ENCODE data around the gene GAST.

Gene GAST

DNA sequence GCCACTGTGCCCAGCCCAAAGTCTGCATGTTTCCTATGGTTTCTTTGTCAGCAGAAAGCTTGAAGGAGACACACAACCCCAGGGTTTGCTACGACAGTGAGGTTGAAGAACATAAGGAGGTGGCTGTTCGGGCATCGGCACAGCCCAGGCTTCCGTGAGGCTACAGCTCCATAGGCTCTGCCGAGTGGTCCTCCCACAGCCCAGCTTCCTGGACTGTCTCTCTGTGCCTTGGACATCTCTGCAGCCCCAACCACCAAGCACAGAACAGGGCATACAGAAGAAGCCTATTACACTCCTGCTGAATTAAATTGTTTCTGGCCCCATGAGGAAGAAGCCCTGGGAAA is 25.5 kb downstream of the GAST start:
- DNase-seq (ENCODE audit: low read depth, low spot score), result no peak
- H3K27ac ChIP-seq, result no peak overlapping the region

DNA sequence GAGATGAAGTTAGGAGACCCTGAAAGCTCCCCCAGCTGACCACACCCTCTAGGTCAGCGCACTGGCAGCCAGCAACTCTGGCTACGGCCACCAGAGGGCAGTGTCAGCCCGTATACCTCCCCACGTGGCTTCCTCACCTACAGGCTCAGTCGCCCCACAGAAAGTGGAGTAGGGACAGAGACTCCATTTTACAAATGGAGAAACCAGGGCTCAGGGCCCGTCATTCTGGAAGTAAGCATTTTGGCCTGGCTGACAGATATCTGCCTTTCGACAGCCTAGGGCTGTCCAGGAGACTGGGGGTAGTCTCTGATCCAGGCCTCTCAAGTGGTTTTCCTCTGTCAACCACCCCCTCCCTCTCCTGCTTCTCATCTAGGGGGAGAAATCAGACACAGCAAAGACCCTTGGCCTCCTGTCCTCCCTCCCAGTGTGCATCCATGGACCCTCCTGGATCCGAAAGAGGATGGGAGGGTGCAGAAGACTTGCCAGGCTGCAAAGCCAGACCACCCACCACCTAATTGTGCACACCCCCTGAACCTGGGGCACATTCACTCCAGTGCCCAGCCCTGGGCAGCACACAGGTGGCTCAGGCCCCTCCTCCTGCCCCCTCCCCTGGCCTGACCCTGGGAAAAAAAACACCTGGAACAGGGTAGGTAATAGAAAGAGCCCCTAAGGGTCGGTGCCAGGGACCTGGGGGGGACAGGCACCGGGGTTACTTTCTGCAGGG is 26.1 kb downstream of the GAST start:
- peak overlapping the region; percentile 94 for H3K27ac ChIP-seq
- no peak for DNase-seq (ENCODE audit: low read depth, low spot score)

DNA sequence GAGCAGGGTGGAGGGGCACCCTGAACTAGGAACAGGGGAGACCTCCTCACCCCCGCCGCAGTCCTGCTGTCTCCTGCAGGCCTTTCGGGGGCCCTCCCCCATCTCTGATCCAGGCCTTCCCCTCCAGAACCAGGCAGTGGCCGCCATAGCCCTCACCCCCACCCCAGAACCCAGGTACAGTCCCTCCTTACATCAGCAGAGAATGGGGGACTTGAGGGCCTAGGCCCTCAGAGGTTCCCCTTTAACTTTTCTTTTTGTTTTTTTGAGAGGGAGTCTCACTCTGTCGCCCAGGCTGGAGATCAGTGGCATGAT is 26.6 kb downstream of the GAST start:
- no peak for DNase-seq (ENCODE audit: low read depth, low spot score)
- H3K27ac ChIP-seq, result peak overlapping the region; percentile 94

DNA sequence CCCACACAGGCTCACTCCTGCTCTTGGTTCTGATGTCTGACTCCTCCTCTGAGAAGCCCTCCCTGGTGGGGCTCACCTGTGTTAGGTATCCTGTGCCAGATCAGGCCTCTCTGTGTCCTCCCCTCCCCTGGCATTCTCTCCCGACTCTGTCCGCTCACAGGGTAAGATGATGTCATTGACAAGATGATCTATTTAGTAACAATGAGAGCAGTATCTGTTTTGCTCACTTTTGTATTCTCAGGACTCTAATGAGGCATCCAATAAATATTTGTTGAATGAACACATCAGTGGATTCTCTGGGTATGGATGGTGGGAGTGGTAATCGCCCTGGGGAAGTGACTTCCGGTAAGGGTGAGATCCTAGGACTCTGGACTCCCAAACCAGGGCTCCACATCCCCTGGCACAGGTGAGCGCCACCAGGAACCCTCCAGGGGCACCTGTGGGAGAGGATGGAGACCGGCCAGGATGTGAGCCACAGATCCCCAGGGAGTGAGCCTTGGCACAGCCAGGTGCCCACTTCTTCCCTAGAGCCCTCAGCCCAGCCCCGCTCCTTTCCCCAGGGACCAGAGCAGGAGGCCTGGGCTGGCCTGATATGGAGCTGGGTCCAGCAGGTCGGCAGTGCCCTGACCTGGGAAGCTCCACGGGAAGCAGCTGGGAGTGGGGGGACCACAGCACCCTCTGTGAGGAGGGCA is 27.7 kb downstream of the GAST start:
- peak; percentile 92 for DNase-seq (ENCODE audit: low read depth, low spot score)
- H3K27ac ChIP-seq, result peak overlapping the region; percentile 94

DNA sequence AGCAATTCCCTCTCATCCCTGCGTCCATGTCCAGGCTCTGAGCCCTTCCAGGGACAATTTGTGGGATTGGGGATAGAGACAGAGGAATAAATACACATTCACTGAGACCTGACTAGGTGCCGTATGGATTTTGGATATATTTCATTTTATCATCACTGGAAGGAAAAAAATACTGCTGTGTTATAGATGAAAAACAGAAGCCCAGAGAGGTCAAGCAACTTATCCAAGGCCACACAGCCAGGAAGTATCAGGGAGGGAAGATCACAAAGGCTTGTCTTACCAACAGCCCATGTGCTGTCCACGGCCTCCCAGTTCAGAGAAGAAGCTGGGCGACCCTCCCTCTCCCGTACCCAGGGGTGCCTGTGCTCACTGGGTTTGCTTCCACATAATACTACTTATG is 28.4 kb downstream of the GAST start:
- no peak for DNase-seq (ENCODE audit: low read depth, low spot score)
- H3K27ac ChIP-seq, result peak overlapping the region; percentile 94

DNA sequence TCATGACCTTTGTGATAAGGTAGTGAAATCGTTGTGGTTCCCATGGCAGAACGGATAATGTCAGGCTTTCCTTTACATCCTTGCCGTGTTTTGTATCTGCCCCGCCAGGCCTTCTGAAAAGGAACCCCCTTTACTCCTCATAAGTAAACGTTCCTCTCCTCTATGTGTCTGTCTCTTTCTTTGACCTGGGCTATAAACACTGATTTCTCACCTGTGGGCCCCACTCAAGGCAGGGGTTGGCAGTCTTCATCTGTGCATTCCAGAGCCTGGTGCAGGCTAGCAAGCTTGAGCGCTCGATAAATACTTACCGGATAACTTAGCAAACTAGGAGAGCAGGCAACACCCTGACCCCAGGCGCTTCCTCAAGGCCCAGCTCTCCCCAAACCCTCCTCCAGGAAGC is 29.6 kb downstream of the GAST start:
- DNase-seq (ENCODE audit: low read depth, low spot score), result no peak
- H3K27ac ChIP-seq, result peak overlapping the region; percentile 94

DNA sequence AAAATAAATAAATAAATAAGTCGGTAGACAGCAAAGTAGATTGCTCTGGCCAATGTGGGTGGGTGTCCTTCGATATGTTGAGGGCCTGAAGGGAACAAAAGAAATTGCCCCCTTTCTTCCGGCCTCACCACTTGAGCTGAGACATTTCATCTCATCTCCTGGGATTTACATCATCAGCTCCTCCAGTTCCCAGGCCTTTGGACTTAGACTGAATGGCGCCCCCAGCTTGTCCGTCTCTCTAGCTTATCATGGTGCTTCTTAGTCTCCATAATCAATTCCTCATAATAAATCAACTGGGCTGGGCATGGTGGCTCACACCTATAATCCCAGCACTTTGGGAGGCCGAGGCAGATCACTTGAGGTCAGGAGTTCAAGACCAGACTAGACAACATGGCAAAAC is 36.1 kb downstream of the GAST start:
- DNase-seq (ENCODE audit: low read depth, low spot score), result no peak

DNA sequence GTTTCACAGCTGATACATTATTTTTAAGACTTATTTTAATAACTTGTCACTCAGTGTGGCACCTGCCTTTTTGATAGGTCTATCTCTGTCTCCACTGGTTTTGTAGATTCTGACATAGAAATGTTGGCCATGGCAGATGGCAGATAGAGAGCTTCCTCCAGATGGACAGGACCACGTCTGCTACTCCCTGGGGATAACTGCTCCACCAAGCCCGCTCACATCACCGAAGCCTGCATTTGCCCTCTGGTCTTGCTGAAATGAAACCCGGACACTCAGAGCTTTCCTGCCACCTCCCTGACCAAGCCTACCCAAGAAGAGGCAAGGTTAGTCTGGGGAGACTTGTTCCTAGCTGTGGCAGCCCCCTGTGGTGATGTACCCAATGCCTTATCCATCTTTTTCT is 38.7 kb downstream of the GAST start:
- H3K27ac ChIP-seq, result peak overlapping the region; percentile 33
- no peak for DNase-seq (ENCODE audit: low read depth, low spot score)

More for the DNA sequence above, 36.1 kb downstream of the GAST start:
- H3K27ac ChIP-seq, result peak overlapping the region; percentile 23

DNA sequence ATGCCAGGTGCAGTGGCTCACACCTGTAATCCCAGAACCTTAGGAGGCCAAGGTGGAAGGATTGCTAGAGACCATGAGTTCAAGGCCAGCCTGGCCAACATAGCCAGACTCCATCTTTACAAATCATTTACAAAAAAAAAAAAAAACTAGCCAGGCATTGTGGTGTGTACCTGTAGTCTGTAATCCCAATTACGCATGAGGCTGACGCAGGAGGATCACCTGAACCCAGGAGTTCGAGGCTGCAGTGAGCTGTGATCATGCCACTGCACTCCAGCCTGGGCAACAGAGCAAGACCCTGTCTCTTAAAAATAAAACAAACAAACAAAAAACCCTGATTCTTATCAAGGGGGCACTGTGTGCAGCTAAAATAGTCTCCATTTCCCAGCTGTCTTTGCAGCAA is 39.2 kb downstream of the GAST start:
- no peak for DNase-seq (ENCODE audit: low read depth, low spot score)
- peak overlapping the region; percentile 33 for H3K27ac ChIP-seq

DNA sequence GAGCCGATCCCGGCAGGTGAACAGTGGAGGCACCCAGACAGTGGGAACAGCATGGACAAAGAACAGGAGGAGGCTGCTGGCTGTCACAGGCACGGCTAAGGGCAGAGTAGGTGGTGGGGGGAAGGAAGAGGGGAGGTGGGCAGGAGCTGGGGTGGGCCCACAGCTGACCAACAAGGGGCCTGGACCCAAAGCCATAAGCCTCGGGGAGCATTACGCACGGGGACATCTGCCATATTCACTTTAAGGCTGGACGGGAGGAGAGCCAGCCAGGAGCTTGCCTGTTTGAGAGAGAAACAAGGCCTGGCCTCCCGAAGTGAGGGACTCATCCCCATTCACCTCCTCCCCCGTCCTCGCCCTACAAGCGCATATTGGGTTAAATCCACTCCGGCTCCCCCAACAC is 41.9 kb downstream of the GAST start:
- no peak overlapping the region for H3K27ac ChIP-seq
- DNase-seq (ENCODE audit: low read depth, low spot score), result no peak

DNA sequence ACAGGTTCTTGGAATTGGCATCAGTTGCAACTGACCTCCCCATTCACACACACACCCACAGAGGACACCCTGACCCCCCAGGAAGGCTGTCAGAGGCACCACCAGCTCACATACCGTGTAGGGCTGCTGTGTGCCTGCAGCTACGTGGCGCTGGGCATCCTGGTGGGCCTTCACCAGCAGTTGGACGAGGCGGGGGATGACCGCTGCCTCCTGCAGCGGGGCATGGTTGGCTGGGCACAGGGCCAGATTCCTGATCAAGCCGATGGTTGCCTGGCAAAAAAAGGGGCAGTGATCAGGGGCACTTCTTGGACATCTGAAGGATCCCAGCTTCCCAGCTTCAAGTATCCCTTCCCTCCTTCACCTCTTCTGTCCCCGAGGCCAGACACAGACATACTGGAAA is 46.5 kb downstream of the GAST start:
- no peak overlapping the region for H3K27ac ChIP-seq
- DNase-seq (ENCODE audit: low read depth, low spot score), result no peak

DNA sequence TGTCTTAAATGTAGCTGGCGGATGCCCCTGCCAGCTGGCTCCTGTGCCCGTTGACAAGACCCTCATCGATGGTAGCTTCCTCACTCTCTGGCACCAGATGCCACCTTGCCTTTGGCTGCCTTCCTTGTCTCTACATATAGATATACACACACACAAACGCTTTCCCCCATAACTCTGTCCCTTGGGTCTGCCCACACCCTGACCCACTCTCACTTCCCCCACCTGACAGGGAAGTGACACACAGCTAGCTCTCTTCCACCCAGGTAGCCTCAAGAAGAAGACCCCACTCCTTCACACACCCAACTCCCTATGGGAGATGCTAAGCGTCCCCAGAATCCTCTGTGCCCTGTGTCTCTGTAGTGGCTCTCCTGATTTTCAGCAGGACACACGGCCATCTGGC is 48.7 kb downstream of the GAST start:
- no peak overlapping the region for H3K27ac ChIP-seq
- DNase-seq (ENCODE audit: low read depth, low spot score), result no peak

DNA sequence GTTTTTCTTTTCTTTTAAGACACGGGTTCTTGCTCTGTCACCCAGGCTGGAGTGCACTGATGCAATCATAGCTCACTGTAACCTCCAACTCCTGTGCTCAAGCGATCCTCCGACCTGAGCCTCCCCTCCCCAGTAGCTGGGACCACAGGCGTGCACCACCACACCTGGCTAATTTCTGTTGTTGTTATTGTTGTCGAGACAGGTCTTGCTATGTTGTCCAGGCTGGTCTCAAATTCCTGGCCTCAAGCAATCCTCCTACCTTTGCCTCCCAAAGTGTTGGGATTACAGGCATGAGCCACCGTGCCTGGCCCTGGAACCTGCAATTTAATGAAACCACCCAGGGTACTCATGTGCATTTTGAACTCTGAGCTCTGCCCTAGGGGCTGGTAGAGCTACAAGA is 50.3 kb downstream of the GAST start:
- no peak for DNase-seq (ENCODE audit: low read depth, low spot score)
- peak overlapping the region; percentile 39 for H3K27ac ChIP-seq

DNA sequence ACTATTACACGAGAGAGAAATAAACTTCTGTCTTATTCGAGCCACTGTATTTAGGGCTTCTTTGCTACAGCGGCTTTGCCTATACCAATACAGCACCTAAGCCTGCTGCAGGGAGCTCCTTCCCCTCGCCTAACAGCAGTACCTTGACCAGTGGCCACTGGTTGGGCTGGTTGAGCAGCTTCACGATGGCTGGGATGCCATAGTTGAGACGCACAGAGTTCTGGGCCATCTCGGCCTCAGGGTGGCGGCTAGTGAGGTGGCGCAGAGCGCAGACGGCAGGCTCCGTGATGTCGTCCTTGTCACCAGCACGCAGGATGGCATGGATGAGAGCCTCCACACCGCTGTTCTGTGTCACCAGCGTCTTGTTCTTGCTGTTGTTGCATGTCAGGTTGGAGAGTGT is 50.7 kb downstream of the GAST start:
- peak overlapping the region; percentile 39 for H3K27ac ChIP-seq
- DNase-seq (ENCODE audit: low read depth, low spot score), result no peak

DNA sequence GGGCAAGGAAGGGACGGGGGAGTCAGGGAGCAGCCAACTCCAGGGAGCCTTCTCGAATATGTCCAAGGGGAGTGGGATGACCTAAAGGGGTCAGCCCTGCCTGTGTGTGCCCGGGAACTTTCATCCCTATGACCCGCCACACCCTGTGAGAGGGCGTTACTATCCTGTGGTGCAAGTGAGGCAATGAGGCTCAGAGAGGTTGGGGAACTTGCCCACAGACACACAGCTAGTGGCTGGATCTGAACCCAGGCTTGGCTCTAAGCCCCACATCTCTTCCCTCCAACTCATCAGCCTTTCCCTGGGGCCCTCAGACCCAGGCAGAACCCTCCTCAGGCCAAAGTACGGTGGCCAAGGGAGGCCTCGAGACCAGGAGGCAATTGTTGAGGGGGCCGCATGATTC is 51.2 kb downstream of the GAST start:
- H3K27ac ChIP-seq, result peak overlapping the region; percentile 39
- DNase-seq (ENCODE audit: low read depth, low spot score), result no peak
